Endothelial cell of umbilical vein (primary cell): ENCODE data around the gene TBC1D19. TPM values are rescaled to one million over a fixed set of nuclear protein-coding genes. Genes with fewer than 3 reads are reported as not detected.

Experiments
- BruUV-seq: library from RNA; stranded (reverse); fragments of 400-500 nt; replicated peaks from 2 replicates; lab custom pipeline; 2021; lab: Mats Ljungman, UMichigan
- CTCF ChIA-PET: fragments of 300-600, 350-600 bp; sonication (Branson Sonifier 250); formaldehyde crosslinking; loops from one replicate; lab custom pipeline; 2021; ENCODE audit warnings: antibody characterized with exemption, inconsistent platforms; lab: Charles Lee
- POLR2A ChIA-PET: fragments of 300-600, 350-600 bp; sonication (Branson Sonifier 250); formaldehyde crosslinking; loops from one replicate; lab custom pipeline; 2021; ENCODE audit warnings: antibody characterized with exemption, inconsistent platforms; lab: Charles Lee
- DNase-seq: peaks from one replicate; pipeline ENCODE4 v3.0.0-alpha.2; 2011; ENCODE audit warnings: low read depth, low spot score
- FAIRE-seq: peaks from 2 replicates; lab custom pipeline; 2011; peaks lifted over from hg19 to GRCh38; lab: Jason Lieb, UNC
- H2AFZ ChIP-seq: 2 replicates; pipeline ENCODE4 v1.6.0; 2012; ENCODE audit warnings: low read depth, low read length, control low read depth, inconsistent platforms
- H3K27ac ChIP-seq: 2 replicates; pipeline ENCODE4 v1.5.1; 2011; ENCODE audit warnings: low read depth, mild to moderate bottlenecking, control low read depth, low read length, moderate library complexity; ENCODE audit not compliant: insufficient read depth
- H3K27me3 ChIP-seq, 2 experiments: 2 replicates each; pipeline versions ENCODE4 v1.6.0 to v1.6.1; 2011; ENCODE audit warnings: low read length in 2 of 2, mixed read lengths in 1 of 2; ENCODE audit not compliant: control insufficient read depth in 2 of 2, insufficient read depth in 2 of 2
- H3K36me3 ChIP-seq, 2 experiments: 2 replicates in 1 of 2; 3 replicates in 1 of 2; pipeline ENCODE4 v1.5.1; 2011; ENCODE audit warnings: low read length in 2 of 2, mild to moderate bottlenecking in 1 of 2, moderate library complexity in 1 of 2; ENCODE audit not compliant: control insufficient read depth in 2 of 2, insufficient read depth in 2 of 2; ENCODE audit errors: extremely low read depth in 1 of 2
- H3K4me1 ChIP-seq: 3 replicates; pipeline ENCODE4 v1.5.1; 2011; ENCODE audit warnings: mild to moderate bottlenecking, low read length; ENCODE audit not compliant: control insufficient read depth, insufficient read depth; ENCODE audit errors: extremely low read depth
- H3K4me2 ChIP-seq: 2 replicates; pipeline ENCODE4 v1.6.1; 2011; ENCODE audit warnings: low read length, control low read depth, mixed read lengths; ENCODE audit not compliant: insufficient read depth
- H3K4me3 ChIP-seq, 3 experiments: fragments of 200-600 bp in 1 of 3; sonication (generic), shearing (Covaris generic) in 1 of 3; replicated peaks in 1 of 3; 2 replicates each; pipeline ENCODE4 v1.5.1; 2011 to 2016; ENCODE audit warnings: control low read depth in 3 of 3, low read length in 3 of 3, mild to moderate bottlenecking in 2 of 3, inconsistent platforms in 1 of 3, low read depth in 1 of 3, moderate library complexity in 1 of 3; ENCODE audit not compliant: insufficient read depth in 1 of 3
- H3K79me2 ChIP-seq: 2 replicates; pipeline ENCODE4 v1.6.0; 2012; ENCODE audit warnings: low read length, inconsistent platforms; ENCODE audit not compliant: control insufficient read depth, insufficient read depth
- H3K9ac ChIP-seq: replicated peaks from 2 replicates; pipeline ENCODE3; 2011; ENCODE audit warnings: low read length, control low read depth; ENCODE audit not compliant: insufficient read depth; ENCODE audit errors: extremely low read depth
- H3K9me1 ChIP-seq: replicated peaks from 3 replicates; pipeline ENCODE4 v1.6.0; 2011; ENCODE audit warnings: mild to moderate bottlenecking, low read length; ENCODE audit not compliant: control insufficient read depth, insufficient read depth; ENCODE audit errors: extremely low read depth
- H3K9me3 ChIP-seq: replicated peaks from 2 replicates; pipeline ENCODE4 v1.5.1; 2012; ENCODE audit warnings: low read length, inconsistent platforms; ENCODE audit not compliant: control insufficient read depth, insufficient read depth
- H4K20me1 ChIP-seq: replicated peaks from 2 replicates; pipeline ENCODE3; 2011; ENCODE audit warnings: mild to moderate bottlenecking, low read length; ENCODE audit not compliant: control insufficient read depth, insufficient read depth; ENCODE audit errors: extremely low read depth
- EZH2 ChIP-seq: IDR thresholded peaks from 2 replicates; pipeline ENCODE4 v1.6.1; 2012; ENCODE audit warnings: borderline replicate concordance, low read depth, mild to moderate bottlenecking, moderate library complexity, low read length, inconsistent platforms; ENCODE audit not compliant: severe bottlenecking
- FOS ChIP-seq: IDR thresholded peaks from 2 replicates; pipeline ENCODE4 v1.6.1; 2011; ENCODE audit warnings: mild to moderate bottlenecking, low read length, moderate library complexity, borderline replicate concordance; ENCODE audit not compliant: insufficient read depth
- GATA2 ChIP-seq: IDR thresholded peaks from 2 replicates; pipeline ENCODE4 v1.7.0; 2011; ENCODE audit warnings: low read depth, mild to moderate bottlenecking, moderate library complexity, mixed read lengths, low read length; ENCODE audit not compliant: insufficient read length, insufficient read depth
- JUN ChIP-seq: IDR thresholded peaks from 2 replicates; pipeline ENCODE4 v1.6.1; 2011; ENCODE audit warnings: borderline replicate concordance, low read depth; ENCODE audit not compliant: insufficient read length, insufficient read depth
- MAX ChIP-seq: IDR thresholded peaks from 2 replicates; pipeline ENCODE4 v1.6.1; 2011; ENCODE audit not compliant: insufficient read depth, insufficient read length
- MYC ChIP-seq: IDR thresholded peaks from one replicate; pipeline ENCODE4 v1.6.1; 2011; ENCODE audit warnings: mild to moderate bottlenecking, low read depth, low read length
- POLR2A ChIP-seq: IDR thresholded peaks from 2 replicates; pipeline ENCODE4 v1.6.1; 2012; ENCODE audit warnings: low read depth, mild to moderate bottlenecking, control low read depth, low read length
- POLR2AphosphoS5 ChIP-seq: IDR thresholded peaks from 2 replicates; pipeline ENCODE4 v1.6.1; 2012; ENCODE audit warnings: low read depth, mild to moderate bottlenecking, control low read depth, low read length, moderate library complexity; ENCODE audit not compliant: insufficient read depth
- dilution Hi-C: fragments of 300-500 bp; cut with MboI; formaldehyde crosslinking; loops from one replicate; pipeline ENCODE4 v1.15.0; 2019; ENCODE audit warnings: low sequenced_read_pairs; ENCODE audit not compliant: extremely low pct_ligation_motif_present
- intact Hi-C: fragments of 100-400 bp; cut with micrococcal nuclease; formaldehyde crosslinking; loops from one replicate; pipeline ENCODE4 v1.10.0; 2022
- polyA plus RNA-seq, 4 experiments: library from polyadenylated mRNA; depleted of rRNA in 3 of 4; stranded (reverse) in 3 of 4; unstranded in 1 of 4; fragments of >200 nt; gene quantifications; 2 replicates each; pipeline versions ENCODE4 v1.2.1 to v1.2.3, GENCODE V29; 2011 to 2012; ENCODE audit warnings: missing spikeins in 1 of 4
- total RNA-seq: library from RNA; stranded (reverse); gene quantifications from 2 replicates; pipeline ENCODE4 v1.2.3, GENCODE V29; 2021
- TF ChIP-seq, protein P1 (sequence below), 2 donors: IDR thresholded peaks; 1 replicate in 1 of 2; 2 replicates in 1 of 2; pipeline ENCODE4 v1.5.1; 2011; ENCODE audit warnings: low read length in 2 of 2, mild to moderate bottlenecking in 2 of 2, moderate library complexity in 2 of 2, control low read depth in 1 of 2, inconsistent platforms in 1 of 2, low read depth in 1 of 2; ENCODE audit not compliant: insufficient read depth in 1 of 2; ENCODE audit errors: extremely low read depth in 1 of 2

TBC1D19 gene
- total and polyA plus RNA-seq, 2 donors (not counting 3 experiments of a cell fraction or from before 2014, with no cell fraction given): 4.4 to 5.9 TPM

- FAIRE-seq (no peak), DNase-seq (no peak)
- no peaks in the 10 kb centered on the region for H3K79me2 ChIP-seq
- TF ChIP-seq JUN (no peak), FOS (no peak), POLR2A (no peak), GATA2 (no peak)
- no peak overlapping the region for H2AFZ ChIP-seq
- H3K4me2 ChIP-seq: no peak overlapping the region
- intact Hi-C loops: no loop called here
- no peak overlapping the region for H3K27ac ChIP-seq
- ChIA-PET CTCF (no interaction called here), POLR2A (no interaction called here)
- no peaks in the 10 kb centered on the region for H3K9me3 ChIP-seq
- no peaks in the 10 kb centered on the region for H3K27me3 ChIP-seq
- dilution Hi-C loops: no loop called here
- BruUV-seq: no TSS peak
- H3K9ac ChIP-seq: no peak overlapping the region
- no peaks in the 10 kb centered on the region for H4K20me1 ChIP-seq
- H3K9me1 ChIP-seq: no peaks in the 10 kb centered on the region
- no peaks in the 10 kb centered on the region for H3K4me1 ChIP-seq
- H3K36me3 ChIP-seq: no peaks in the 10 kb centered on the region
- no peak overlapping the region for H3K4me3 ChIP-seq
Measured at GRCh38 chr4:26687728-26688127, 103.8 kb downstream of the TBC1D19 start.

DNA sequence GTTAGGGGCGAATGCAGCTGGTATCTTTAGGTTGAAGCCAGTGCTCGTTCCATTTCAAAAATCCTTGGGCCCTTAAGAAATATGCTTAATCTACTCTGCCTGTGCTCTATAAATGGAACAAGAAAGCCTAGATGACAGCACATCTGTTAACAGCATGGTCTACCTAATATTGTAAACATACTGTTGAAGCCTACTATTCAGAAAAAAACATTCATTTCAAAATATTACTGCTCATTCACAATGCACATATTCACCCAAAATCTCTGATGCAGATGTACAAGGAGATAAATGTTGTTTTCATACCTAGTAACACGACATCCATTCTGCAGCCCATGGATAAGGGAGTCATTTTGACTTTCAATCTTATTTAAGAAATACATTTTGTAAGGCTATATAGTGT is 106.6 kb downstream of the TBC1D19 start:
- Histone ChIP-seq H3K27ac (no peak overlapping the region), H3K4me3 (no peak overlapping the region), H4K20me1 (no peaks in the 10 kb centered on the region), H3K4me2 (no peak overlapping the region), H3K4me1 (no peaks in the 10 kb centered on the region), H2AFZ (no peak overlapping the region), H3K9me3 (no peaks in the 10 kb centered on the region), H3K9ac (no peak overlapping the region), H3K9me1 (no peaks in the 10 kb centered on the region), H3K27me3 (no peaks in the 10 kb centered on the region), H3K36me3 (no peaks in the 10 kb centered on the region), H3K79me2 (no peaks in the 10 kb centered on the region)
- no TSS peak for BruUV-seq
- no peak for DNase-seq
- CTCF ChIA-PET: no interaction called here
- TF ChIP-seq, protein P1, sequence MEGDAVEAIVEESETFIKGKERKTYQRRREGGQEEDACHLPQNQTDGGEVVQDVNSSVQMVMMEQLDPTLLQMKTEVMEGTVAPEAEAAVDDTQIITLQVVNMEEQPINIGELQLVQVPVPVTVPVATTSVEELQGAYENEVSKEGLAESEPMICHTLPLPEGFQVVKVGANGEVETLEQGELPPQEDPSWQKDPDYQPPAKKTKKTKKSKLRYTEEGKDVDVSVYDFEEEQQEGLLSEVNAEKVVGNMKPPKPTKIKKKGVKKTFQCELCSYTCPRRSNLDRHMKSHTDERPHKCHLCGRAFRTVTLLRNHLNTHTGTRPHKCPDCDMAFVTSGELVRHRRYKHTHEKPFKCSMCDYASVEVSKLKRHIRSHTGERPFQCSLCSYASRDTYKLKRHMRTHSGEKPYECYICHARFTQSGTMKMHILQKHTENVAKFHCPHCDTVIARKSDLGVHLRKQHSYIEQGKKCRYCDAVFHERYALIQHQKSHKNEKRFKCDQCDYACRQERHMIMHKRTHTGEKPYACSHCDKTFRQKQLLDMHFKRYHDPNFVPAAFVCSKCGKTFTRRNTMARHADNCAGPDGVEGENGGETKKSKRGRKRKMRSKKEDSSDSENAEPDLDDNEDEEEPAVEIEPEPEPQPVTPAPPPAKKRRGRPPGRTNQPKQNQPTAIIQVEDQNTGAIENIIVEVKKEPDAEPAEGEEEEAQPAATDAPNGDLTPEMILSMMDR (IDR thresholded peaks at IDR 0.05; ENCODE audit: extremely low read depth in 1 of 2, insufficient read depth in 1 of 2, low read depth in 1 of 2, low read length in 2 of 2): no peak
- TF ChIP-seq MYC (no peak), JUN (no peak), GATA2 (no peak), POLR2A (no peak), EZH2 (no peak), POLR2AphosphoS5 (no peak), MAX (no peak), FOS (no peak)
- dilution Hi-C loops: no loop called here
- no peak for FAIRE-seq
- POLR2A ChIA-PET: no interaction called here
- intact Hi-C loops: no loop called here
